ENCODE results near the gene PLEKHM3.
"Not testable (repeated sequence)": the region's sequence is repeated elsewhere in the genome, so short reads cannot be mapped to it uniquely, and the experiment has no call there.

Gene PLEKHM3

GRCh38 chr2:207950761-207951114, 74.6 kb downstream of the PLEKHM3 start:
- DNase-seq (ENCODE audit: low spot score), result no peak

GRCh38 chr2:207950063-207950760, 75.1 kb downstream of the PLEKHM3 start:
- DNase-seq (ENCODE audit: low spot score), result no peak

- not testable (repeated sequence) for DNase-seq (ENCODE audit: low spot score)
Observed at GRCh38 chr2:207949245-207949644, 76.1 kb downstream of the PLEKHM3 start.

GRCh38 chr2:207944979-207945600, 80.2 kb downstream of the PLEKHM3 start:
- DNase-seq (ENCODE audit: low spot score), result no peak

- no peak for DNase-seq (ENCODE audit: low spot score)
Observed at GRCh38 chr2:207944334-207944733, 81.0 kb downstream of the PLEKHM3 start.

GRCh38 chr2:207939342-207940108, 85.8 kb downstream of the PLEKHM3 start:
- no peak for DNase-seq (ENCODE audit: low spot score)

- no peak for DNase-seq (ENCODE audit: low spot score)
Observed at GRCh38 chr2:207938886-207939285, 86.4 kb downstream of the PLEKHM3 start.

GRCh38 chr2:207938415-207938814, 86.9 kb downstream of the PLEKHM3 start:
- DNase-seq (ENCODE audit: low spot score), result no peak

GRCh38 chr2:207937823-207938222, 87.5 kb downstream of the PLEKHM3 start:
- no peak for DNase-seq (ENCODE audit: low spot score)

GRCh38 chr2:207937253-207937652, 88.1 kb downstream of the PLEKHM3 start:
- no peak for DNase-seq (ENCODE audit: low spot score)

GRCh38 chr2:207936380-207936779, 88.9 kb downstream of the PLEKHM3 start:
- DNase-seq (ENCODE audit: low spot score), result no peak

GRCh38 chr2:207935991-207936370, 89.3 kb downstream of the PLEKHM3 start:
- DNase-seq (ENCODE audit: low spot score), result no peak

- no peak for DNase-seq (ENCODE audit: low spot score)
Observed at GRCh38 chr2:207935121-207935990, 90.0 kb downstream of the PLEKHM3 start.

GRCh38 chr2:207934720-207935119, 90.6 kb downstream of the PLEKHM3 start:
- no peak for DNase-seq (ENCODE audit: low spot score)

- DNase-seq (ENCODE audit: low spot score), result no peak
Observed at GRCh38 chr2:207933396-207934065, 91.8 kb downstream of the PLEKHM3 start.

- no peak for DNase-seq (ENCODE audit: low spot score)
Observed at GRCh38 chr2:207932106-207932505, 93.2 kb downstream of the PLEKHM3 start.

- peak; percentile 39 for DNase-seq (ENCODE audit: low spot score)
Observed at GRCh38 chr2:207930747-207931146, 94.6 kb downstream of the PLEKHM3 start.

GRCh38 chr2:207929923-207930322, 95.4 kb downstream of the PLEKHM3 start:
- DNase-seq (ENCODE audit: low spot score), result no peak

- no peak for DNase-seq (ENCODE audit: low spot score)
Observed at GRCh38 chr2:207928079-207928478, 97.2 kb downstream of the PLEKHM3 start.

GRCh38 chr2:207926989-207927300, 98.4 kb downstream of the PLEKHM3 start:
- DNase-seq (ENCODE audit: low spot score), result no peak

- peak; percentile 37 for DNase-seq (ENCODE audit: low spot score)
Observed at GRCh38 chr2:207926133-207926988, 99.0 kb downstream of the PLEKHM3 start.

All from HuH-7.5 (cell line).